ENCODE results near the gene DDX39A.
"Not testable (repeated sequence)": the region's sequence is repeated elsewhere in the genome, so short reads cannot be mapped to it uniquely, and the experiment has no call there.

The DDX39A gene

GRCh38 chr19:14367016-14367415 lies 52.1 kb downstream of the DDX39A start:
- DNase-seq (ENCODE audit: low read depth in 1 of 2, low spot score in 1 of 2), result no peak

GRCh38 chr19:14366529-14366928 lies 52.6 kb downstream of the DDX39A start:
- DNase-seq (ENCODE audit: low read depth in 1 of 2, low spot score in 1 of 2), result peak; percentile 71 to 79

- DNase-seq (ENCODE audit: low read depth in 1 of 2, low spot score in 1 of 2), result not testable (repeated sequence)
These were observed 55.1 kb downstream of the DDX39A start for GRCh38 chr19:14364098-14364443.

DNA sequence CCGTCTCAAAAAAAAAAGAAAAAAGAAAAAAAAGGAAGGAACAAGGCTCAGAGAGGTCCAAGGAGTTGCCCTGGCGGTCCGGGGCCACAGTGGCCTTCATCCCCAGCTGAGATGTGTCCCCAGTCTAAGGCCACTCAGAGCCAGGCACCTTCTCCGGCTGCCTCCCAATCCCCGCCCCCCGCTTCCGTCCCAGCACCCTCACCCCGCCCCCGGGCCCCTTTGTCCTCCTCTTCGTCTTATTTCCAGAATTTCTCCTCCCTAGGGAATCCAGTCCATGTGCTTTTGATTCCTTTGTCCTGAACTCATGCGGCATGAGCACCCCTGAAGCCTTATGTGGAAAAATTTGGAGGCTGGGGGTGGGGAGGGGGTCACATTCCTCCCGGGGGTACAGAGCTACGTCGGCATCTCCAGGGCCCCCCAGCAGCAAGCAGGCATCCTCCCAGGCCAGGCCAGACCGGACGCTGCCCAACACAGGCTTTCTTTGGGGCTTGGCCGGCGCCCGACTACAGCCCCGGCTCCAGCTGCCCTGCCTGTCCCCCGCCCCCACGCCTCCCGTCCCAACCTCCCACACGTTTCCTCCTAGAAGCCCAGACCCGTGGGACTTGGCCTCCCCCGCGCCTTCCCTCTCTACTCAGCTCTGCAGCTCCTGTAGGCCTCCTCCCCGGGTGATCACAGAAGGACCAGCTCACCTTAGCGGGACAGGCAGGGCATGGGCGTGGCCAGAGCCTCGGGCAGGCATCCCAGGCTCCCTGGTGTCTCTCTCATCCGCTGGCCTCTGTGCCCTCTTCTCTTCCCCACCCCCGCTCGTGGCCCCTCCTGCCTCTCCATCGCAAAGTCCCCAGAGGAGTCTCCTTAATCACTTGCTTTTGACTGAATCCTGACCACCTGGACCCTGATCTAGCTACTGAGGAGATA lies 55.7 kb downstream of the DDX39A start:
- no peak for DNase-seq (ENCODE audit: low read depth in 1 of 2, low spot score in 1 of 2)

DNA sequence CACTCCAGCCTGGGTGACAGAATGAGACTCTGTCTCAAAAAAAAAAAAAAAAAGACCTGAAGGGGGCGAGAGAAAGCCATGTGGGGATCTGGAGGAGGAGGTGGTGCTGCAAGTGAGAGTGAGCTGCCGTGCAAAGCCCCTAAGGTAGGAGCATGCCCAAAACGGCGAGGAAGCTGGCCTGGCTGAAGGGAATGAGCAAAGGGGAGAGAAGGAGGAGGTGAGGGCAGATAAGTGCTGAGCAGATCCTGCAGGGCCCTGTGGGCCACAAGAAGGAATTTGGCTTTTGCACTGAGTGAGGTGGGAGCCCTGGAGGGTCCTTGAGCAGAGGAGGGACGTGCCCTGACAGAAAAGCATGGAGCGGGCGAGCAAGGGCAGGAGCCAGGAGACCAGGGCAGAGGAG lies 57.3 kb downstream of the DDX39A start:
- no peak for DNase-seq (ENCODE audit: low read depth in 1 of 2, low spot score in 1 of 2)

Data from stimulated activated CD4-positive, alpha-beta T cell treated with anti-CD3 and anti-CD28 coated beads, Interleukin-15, amount 100 ng/mL, for 1 hour (primary cell).